ENCODE measurements around the gene C19orf38. TPM values are rescaled to one million over a fixed set of nuclear protein-coding genes. Genes with fewer than 3 reads are reported as not detected.
A peak's percentile ranks its signal among the peaks of the same experiment; 100 is the strongest.

C19orf38 gene
- total and polyA plus RNA-seq, 4 donors, result 0.97 to 3.9 (median 1.5) TPM

- no peaks in the 10 kb centered on the region for H3K36me3 ChIP-seq (ENCODE audit: control insufficient read depth in 4 of 4, insufficient read depth in 3 of 4, low read depth in 1 of 4, low read length in 3 of 4)
- no peak overlapping the region for H3K4me3 ChIP-seq (ENCODE audit: low read depth in 1 of 3, low read length in 3 of 3)
- no peak overlapping the region for H3K9ac ChIP-seq (ENCODE audit: low read depth in 1 of 2, low read length in 2 of 2)
- DNase-seq (ENCODE audit: low spot score), result peak; percentile 88
- 17% methylated on average over 6 of the region's 6 CpGs for WGBS
- no peaks in the 10 kb centered on the region for H3K27me3 ChIP-seq (ENCODE audit: control insufficient read depth in 4 of 4, insufficient read depth in 4 of 4, low read length in 3 of 4)
- H3K4me1 ChIP-seq (ENCODE audit: control insufficient read depth in 4 of 4, insufficient read depth in 4 of 4, low read length in 3 of 4), result peaks cover 0 to 5% (median 0%) of the 10 kb centered on the region in 4 donors
- no peaks in the 10 kb centered on the region for H3K9me3 ChIP-seq (ENCODE audit: control insufficient read depth in 4 of 4, low read length in 3 of 4)
- no peak overlapping the region for H3K27ac ChIP-seq (ENCODE audit: low read depth in 1 of 2, low read length in 2 of 2)
- TF ChIP-seq RAD21 (IDR thresholded peaks at IDR 0.05) (peak; percentile 81 to 86), ATF3 (IDR thresholded peaks at IDR 0.05) (no peak), CTCF (IDR thresholded peaks at IDR 0.05; ENCODE audit: low read depth, low read length, missing input control) (peak; percentile 81)
Observed at GRCh38 chr19:10864538-10864899, 16.3 kb downstream of the C19orf38 start.

GRCh38 chr19:10866495-10866894 lies 18.3 kb downstream of the C19orf38 start:
- Histone ChIP-seq H3K9me3 (ENCODE audit: control insufficient read depth in 4 of 4, low read length in 3 of 4) (no peaks in the 10 kb centered on the region), H3K36me3 (ENCODE audit: control insufficient read depth in 4 of 4, insufficient read depth in 3 of 4, low read depth in 1 of 4, low read length in 3 of 4) (no peaks in the 10 kb centered on the region), H3K27me3 (ENCODE audit: control insufficient read depth in 4 of 4, insufficient read depth in 4 of 4, low read length in 3 of 4) (no peaks in the 10 kb centered on the region), H3K4me3 (ENCODE audit: low read depth in 1 of 3, low read length in 3 of 3) (no peak overlapping the region), H3K4me1 (ENCODE audit: control insufficient read depth in 4 of 4, insufficient read depth in 4 of 4, low read length in 3 of 4) (peaks cover 0 to 9% (median 3%) of the 10 kb centered on the region in 4 donors), H3K9ac (ENCODE audit: low read depth in 1 of 2, low read length in 2 of 2) (no peak overlapping the region), H3K27ac (ENCODE audit: low read depth in 1 of 2, low read length in 2 of 2) (no peak overlapping the region)
- 87% methylated on average over 10 of the region's 10 CpGs for WGBS
- TF ChIP-seq HNF4A (conservative IDR thresholded peaks at IDR 0.05) (no peak), NR2F2 (IDR thresholded peaks at IDR 0.05) (no peak), REST (IDR thresholded peaks at IDR 0.05) (no peak), GABPA (IDR thresholded peaks at IDR 0.05 in 1 of 2, conservative IDR thresholded peaks at IDR 0.05 in 1 of 2) (no peak), TAF1 (conservative IDR thresholded peaks at IDR 0.05) (no peak), SP1 (IDR thresholded peaks at IDR 0.05) (no peak), CTCF (IDR thresholded peaks at IDR 0.05; ENCODE audit: low read depth, low read length, missing input control) (no peak)
- DNase-seq (ENCODE audit: low spot score), result no peak
